Measurements from ENCODE around the gene METTL26. TPM values are rescaled to one million over a fixed set of nuclear protein-coding genes. Genes with fewer than 3 reads are reported as not detected.

The METTL26 gene
- total and polyA plus RNA-seq, 4 donors, result 26.3 to 69.1 (median 41.4) TPM

DNA sequence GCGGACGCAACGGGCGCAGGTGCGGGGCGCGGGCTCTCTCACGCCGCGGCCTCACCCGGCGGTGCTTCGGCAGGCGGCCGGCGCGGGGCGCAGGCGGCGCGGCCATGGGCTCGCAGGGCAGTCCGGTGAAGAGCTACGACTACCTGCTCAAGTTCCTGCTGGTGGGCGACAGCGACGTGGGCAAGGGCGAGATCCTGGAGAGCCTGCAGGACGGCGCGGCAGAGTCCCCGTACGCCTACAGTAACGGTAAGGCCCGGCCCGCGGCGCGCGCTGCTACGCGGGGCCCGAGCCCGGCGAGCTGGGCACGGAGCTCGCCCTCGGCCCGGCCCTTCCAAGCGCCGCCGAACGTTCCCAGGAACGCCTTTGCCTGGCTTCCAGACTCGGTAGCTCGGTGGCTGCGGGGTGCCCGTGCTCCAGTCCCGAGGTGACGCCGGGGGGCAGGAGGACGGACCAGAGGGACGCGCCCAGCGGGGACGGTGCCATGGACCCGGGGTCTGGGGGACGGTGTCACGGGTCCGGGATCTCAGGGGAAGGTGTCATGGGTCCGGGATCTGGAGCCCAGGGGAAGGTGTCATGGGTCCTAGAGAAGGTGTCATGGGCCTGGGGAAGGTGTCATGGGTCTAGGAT, 45.8 kb downstream of the METTL26 start (continued):
- TF ChIP-seq, protein P1, sequence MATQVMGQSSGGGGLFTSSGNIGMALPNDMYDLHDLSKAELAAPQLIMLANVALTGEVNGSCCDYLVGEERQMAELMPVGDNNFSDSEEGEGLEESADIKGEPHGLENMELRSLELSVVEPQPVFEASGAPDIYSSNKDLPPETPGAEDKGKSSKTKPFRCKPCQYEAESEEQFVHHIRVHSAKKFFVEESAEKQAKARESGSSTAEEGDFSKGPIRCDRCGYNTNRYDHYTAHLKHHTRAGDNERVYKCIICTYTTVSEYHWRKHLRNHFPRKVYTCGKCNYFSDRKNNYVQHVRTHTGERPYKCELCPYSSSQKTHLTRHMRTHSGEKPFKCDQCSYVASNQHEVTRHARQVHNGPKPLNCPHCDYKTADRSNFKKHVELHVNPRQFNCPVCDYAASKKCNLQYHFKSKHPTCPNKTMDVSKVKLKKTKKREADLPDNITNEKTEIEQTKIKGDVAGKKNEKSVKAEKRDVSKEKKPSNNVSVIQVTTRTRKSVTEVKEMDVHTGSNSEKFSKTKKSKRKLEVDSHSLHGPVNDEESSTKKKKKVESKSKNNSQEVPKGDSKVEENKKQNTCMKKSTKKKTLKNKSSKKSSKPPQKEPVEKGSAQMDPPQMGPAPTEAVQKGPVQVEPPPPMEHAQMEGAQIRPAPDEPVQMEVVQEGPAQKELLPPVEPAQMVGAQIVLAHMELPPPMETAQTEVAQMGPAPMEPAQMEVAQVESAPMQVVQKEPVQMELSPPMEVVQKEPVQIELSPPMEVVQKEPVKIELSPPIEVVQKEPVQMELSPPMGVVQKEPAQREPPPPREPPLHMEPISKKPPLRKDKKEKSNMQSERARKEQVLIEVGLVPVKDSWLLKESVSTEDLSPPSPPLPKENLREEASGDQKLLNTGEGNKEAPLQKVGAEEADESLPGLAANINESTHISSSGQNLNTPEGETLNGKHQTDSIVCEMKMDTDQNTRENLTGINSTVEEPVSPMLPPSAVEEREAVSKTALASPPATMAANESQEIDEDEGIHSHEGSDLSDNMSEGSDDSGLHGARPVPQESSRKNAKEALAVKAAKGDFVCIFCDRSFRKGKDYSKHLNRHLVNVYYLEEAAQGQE (IDR thresholded peaks at IDR 0.05), result no peak

- no peaks in the 10 kb centered on the region for H3K9me3 ChIP-seq (ENCODE audit: control insufficient read depth in 4 of 4, low read length in 3 of 4)
- peak; percentile 99 for DNase-seq (ENCODE audit: low spot score)
- peak within 1 kb of the TSS; percentile 94 to 97 for H3K27ac ChIP-seq (ENCODE audit: low read depth in 1 of 2, low read length in 2 of 2)
- H3K4me1 ChIP-seq (ENCODE audit: control insufficient read depth in 4 of 4, insufficient read depth in 4 of 4, low read length in 3 of 4), result peaks cover 23 to 75% (median 65%) of the 10 kb centered on the region in 4 donors
- no peaks in the 10 kb centered on the region for H3K27me3 ChIP-seq (ENCODE audit: control insufficient read depth in 4 of 4, insufficient read depth in 4 of 4, low read length in 3 of 4)
- H3K36me3 ChIP-seq (ENCODE audit: control insufficient read depth in 4 of 4, insufficient read depth in 3 of 4, low read depth in 1 of 4, low read length in 3 of 4), result no peaks in the 10 kb centered on the region
- peak within 1 kb of the TSS; percentile 89 to 92 (median 92) for H3K4me3 ChIP-seq (ENCODE audit: low read depth in 1 of 3, low read length in 3 of 3)
- H3K9ac ChIP-seq (ENCODE audit: low read depth in 1 of 2, low read length in 2 of 2), result peak within 1 kb of the TSS; percentile 52 to 97
- peak in 1 of 2 donors; percentile 78 for TF ChIP-seq RXRA (IDR thresholded peaks at IDR 0.05)
- TF ChIP-seq RAD21 (IDR thresholded peaks at IDR 0.05), result no peak
- TF ChIP-seq ATF3 (IDR thresholded peaks at IDR 0.05), result no peak
- peak; percentile 53 for TF ChIP-seq YY1 (IDR thresholded peaks at IDR 0.05)
- TF ChIP-seq HNF4A (conservative IDR thresholded peaks at IDR 0.05), result no peak
- no peak for TF ChIP-seq EGR1 (IDR thresholded peaks at IDR 0.05; ENCODE audit: low read depth in 2 of 2)
- TF ChIP-seq JUND (IDR thresholded peaks at IDR 0.05), result no peak
- no peak for TF ChIP-seq HNF4G (IDR thresholded peaks at IDR 0.05)
- TF ChIP-seq GABPA (IDR thresholded peaks at IDR 0.05 in 1 of 2, conservative IDR thresholded peaks at IDR 0.05 in 1 of 2), result no peak
- TF ChIP-seq, protein P2, sequence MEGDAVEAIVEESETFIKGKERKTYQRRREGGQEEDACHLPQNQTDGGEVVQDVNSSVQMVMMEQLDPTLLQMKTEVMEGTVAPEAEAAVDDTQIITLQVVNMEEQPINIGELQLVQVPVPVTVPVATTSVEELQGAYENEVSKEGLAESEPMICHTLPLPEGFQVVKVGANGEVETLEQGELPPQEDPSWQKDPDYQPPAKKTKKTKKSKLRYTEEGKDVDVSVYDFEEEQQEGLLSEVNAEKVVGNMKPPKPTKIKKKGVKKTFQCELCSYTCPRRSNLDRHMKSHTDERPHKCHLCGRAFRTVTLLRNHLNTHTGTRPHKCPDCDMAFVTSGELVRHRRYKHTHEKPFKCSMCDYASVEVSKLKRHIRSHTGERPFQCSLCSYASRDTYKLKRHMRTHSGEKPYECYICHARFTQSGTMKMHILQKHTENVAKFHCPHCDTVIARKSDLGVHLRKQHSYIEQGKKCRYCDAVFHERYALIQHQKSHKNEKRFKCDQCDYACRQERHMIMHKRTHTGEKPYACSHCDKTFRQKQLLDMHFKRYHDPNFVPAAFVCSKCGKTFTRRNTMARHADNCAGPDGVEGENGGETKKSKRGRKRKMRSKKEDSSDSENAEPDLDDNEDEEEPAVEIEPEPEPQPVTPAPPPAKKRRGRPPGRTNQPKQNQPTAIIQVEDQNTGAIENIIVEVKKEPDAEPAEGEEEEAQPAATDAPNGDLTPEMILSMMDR (IDR thresholded peaks at IDR 0.05; ENCODE audit: low read depth, low read length, missing input control), result peak; percentile 19
- TF ChIP-seq SP1 (IDR thresholded peaks at IDR 0.05), result peak; percentile 82
- TF ChIP-seq NR2F2 (IDR thresholded peaks at IDR 0.05), result no peak
- WGBS, result under 1% methylated on average over 67 of the region's 67 CpGs
Observed at GRCh38 chr16:589658-590187, 46.4 kb downstream of the METTL26 start, which contains the start of gene RAB40C. RAB40C (plus strand) TSS chr16:590066; CDS start chr16:590292, 226 bp downstream.
